HCT116 (cell line): ENCODE results near the gene RBM33. TPM values are rescaled to one million over a fixed set of nuclear protein-coding genes. Genes with fewer than 3 reads are reported as not detected.

Experiments
- ATAC-seq: fragments of 200-7000 bp; cut with Tn5 transposase; 2 replicates; pipeline ENCODE4 v1.9.1; 2020; ENCODE audit warnings: mild to moderate bottlenecking, moderate library complexity
- BruUV-seq: library from RNA; stranded (reverse); fragments of 400-500 nt; replicated peaks from 2 replicates; lab custom pipeline; 2021; lab: Mats Ljungman, UMichigan
- CTCF ChIA-PET: fragments of 300-600 bp; sonication (Branson Sonifier 250); formaldehyde crosslinking; loops from one replicate; lab custom pipeline; 2021; ENCODE audit warnings: antibody characterized with exemption; lab: Charles Lee
- POLR2A ChIA-PET: fragments of 300-600, 350-600 bp; sonication (Branson Sonifier 250); formaldehyde crosslinking; loops from one replicate; lab custom pipeline; 2021; ENCODE audit warnings: antibody characterized with exemption; lab: Charles Lee
- RAD21 ChIA-PET, 2 experiments: fragments of 300-600 bp; sonication (Branson Sonifier 250); formaldehyde crosslinking; loops; one replicate each; lab custom pipeline; 2023; ENCODE audit warnings: low total read pairs in 2 of 2; ENCODE audit not compliant: uncharacterized antibody in 2 of 2, unreplicated experiment in 2 of 2, low non-redundant PET in 1 of 2; lab: Charles Lee
- DNase-seq: peaks from one replicate; pipeline ENCODE4 v3.0.0-alpha.2; 2010; ENCODE audit warnings: low read depth, low spot score
- H2AFZ ChIP-seq: fragments of 200-600 bp; shearing (Covaris generic), sonication (generic); 2 replicates; pipeline ENCODE4 v1.6.1; 2017; ENCODE audit warnings: low read depth, mixed run types, mixed read lengths, antibody characterized with exemption, low read length; ENCODE audit not compliant: poor library complexity, severe bottlenecking
- H3K27ac ChIP-seq: 2 replicates; pipeline ENCODE4 v1.5.1; 2012; ENCODE audit warnings: low read depth, low read length
- H3K27me3 ChIP-seq: fragments of 200-600 bp; sonication (generic); 2 replicates; pipeline ENCODE4 v1.6.1; 2016; ENCODE audit warnings: mixed run types, low read length, mixed read lengths; ENCODE audit not compliant: insufficient read depth
- H3K36me3 ChIP-seq, 2 experiments: fragments of 200-500 bp in 1 of 2; fragments of 200-600 bp in 1 of 2; sonication (Bioruptor generic) in 1 of 2; sonication (generic) in 1 of 2; 2 replicates each; pipeline versions ENCODE4 v1.5.1 to v1.6.1; 2014 to 2016; ENCODE audit warnings: low read length in 2 of 2, inconsistent platforms in 1 of 2, mixed read lengths in 1 of 2, mixed run types in 1 of 2; ENCODE audit not compliant: insufficient read depth in 2 of 2, control insufficient read depth in 1 of 2
- H3K4me1 ChIP-seq, 2 experiments: fragments of 200-600 bp in 1 of 2; sonication (generic) in 1 of 2; 2 replicates each; pipeline versions ENCODE4 v1.5.1 to v1.6.1; 2012 to 2017; ENCODE audit warnings: low read length in 2 of 2, inconsistent platforms in 1 of 2, mild to moderate bottlenecking in 1 of 2, mixed read lengths in 1 of 2, mixed run types in 1 of 2, moderate library complexity in 1 of 2; ENCODE audit not compliant: insufficient read depth in 2 of 2, control insufficient read depth in 1 of 2
- H3K4me2 ChIP-seq: fragments of 200-600 bp; sonication (generic); 2 replicates; pipeline ENCODE4 v1.6.1; 2017; ENCODE audit warnings: mixed run types, low read length, mixed read lengths
- H3K4me3 ChIP-seq, 2 experiments: fragments of 200-600 bp in 1 of 2; sonication (generic) in 1 of 2; replicated peaks in 1 of 2; 2 replicates each; pipeline ENCODE4 v1.5.1; 2011 to 2016; ENCODE audit warnings: low read length in 2 of 2, control low read depth in 1 of 2, low read depth in 1 of 2, mild to moderate bottlenecking in 1 of 2, mixed read lengths in 1 of 2, mixed run types in 1 of 2
- H3K79me2 ChIP-seq: fragments of 200-600 bp; sonication (generic); 2 replicates; pipeline ENCODE4 v1.6.1; 2017; ENCODE audit warnings: mild to moderate bottlenecking, mixed run types, low read length, moderate library complexity, mixed read lengths; ENCODE audit not compliant: insufficient read depth
- H3K9ac ChIP-seq: fragments of 200-600 bp; sonication (generic); 2 replicates; pipeline ENCODE4 v1.6.1; 2016; ENCODE audit warnings: low read length, mixed read lengths
- H3K9me2 ChIP-seq: fragments of 200-600 bp; sonication (generic), shearing (Covaris generic); 2 replicates; pipeline ENCODE4 v1.6.1; 2017; ENCODE audit warnings: mixed run types, mild to moderate bottlenecking, moderate library complexity; ENCODE audit not compliant: insufficient read depth
- H3K9me3 ChIP-seq, 2 experiments: fragments of 200-500 bp in 1 of 2; fragments of 200-600 bp in 1 of 2; sonication (Bioruptor generic) in 1 of 2; sonication (generic) in 1 of 2; 2 replicates each; pipeline ENCODE4 v1.6.1; 2014 to 2017; ENCODE audit warnings: low read length in 2 of 2, mixed read lengths in 2 of 2, inconsistent platforms in 1 of 2, low read depth in 1 of 2, mild to moderate bottlenecking in 1 of 2, mixed run types in 1 of 2, moderate library complexity in 1 of 2; ENCODE audit not compliant: control insufficient read depth in 1 of 2, insufficient read depth in 1 of 2
- H4K20me1 ChIP-seq: fragments of 200-600 bp; sonication (generic), shearing (Covaris generic); 2 replicates; pipeline ENCODE4 v1.6.1; 2017; ENCODE audit warnings: mixed run types, mild to moderate bottlenecking, moderate library complexity; ENCODE audit not compliant: insufficient read depth
- ATF3 ChIP-seq: IDR thresholded peaks from 2 replicates; pipeline ENCODE4 v1.6.1; 2012
- CBX3 ChIP-seq: IDR thresholded peaks from 2 replicates; pipeline ENCODE4 v1.6.1; 2012; ENCODE audit warnings: low read depth
- CEBPB ChIP-seq: IDR thresholded peaks from 2 replicates; pipeline ENCODE4 v1.6.1; 2012; ENCODE audit warnings: low read depth
- EGR1 ChIP-seq: IDR thresholded peaks from 2 replicates; pipeline ENCODE4 v1.6.1; 2012; ENCODE audit warnings: low read depth
- ELF1 ChIP-seq: IDR thresholded peaks from 2 replicates; pipeline ENCODE4 v1.6.1; 2012; ENCODE audit warnings: low read depth, borderline replicate concordance
- EZH2phosphoT487 ChIP-seq: fragments of 200-600 bp; IDR thresholded peaks from 2 replicates; pipeline ENCODE4 v1.6.1; 2018; ENCODE audit warnings: antibody characterized with exemption, borderline replicate concordance
- FOSL1 ChIP-seq: IDR thresholded peaks from 2 replicates; pipeline ENCODE4 v1.6.1; 2012; ENCODE audit warnings: low read depth
- JUND ChIP-seq: IDR thresholded peaks from 2 replicates; pipeline ENCODE4 v1.6.1; 2012
- POLR2A ChIP-seq: IDR thresholded peaks from 2 replicates; pipeline ENCODE4 v1.7.0; 2011; ENCODE audit warnings: borderline replicate concordance; ENCODE audit not compliant: insufficient read depth, insufficient read length; ENCODE audit errors: extremely low read depth
- POLR2AphosphoS5 ChIP-seq: IDR thresholded peaks from 2 replicates; pipeline ENCODE4 v1.6.1; 2011; ENCODE audit warnings: mild to moderate bottlenecking, low read depth, low read length, moderate library complexity
- RAD21 ChIP-seq: IDR thresholded peaks from 2 replicates; pipeline ENCODE4 v1.6.1; 2012; ENCODE audit warnings: low read depth, mild to moderate bottlenecking
- SIN3A ChIP-seq: IDR thresholded peaks from 2 replicates; pipeline ENCODE4 v1.6.1; 2012; ENCODE audit warnings: low read depth
- SP1 ChIP-seq: IDR thresholded peaks from 2 replicates; pipeline ENCODE4 v1.6.1; 2012; ENCODE audit warnings: low read depth
- SRF ChIP-seq: IDR thresholded peaks from 2 replicates; pipeline ENCODE4 v1.6.1; 2012; ENCODE audit warnings: low read depth
- TCF7L2 ChIP-seq: IDR thresholded peaks from 2 replicates; pipeline ENCODE4 v1.7.0; 2011; ENCODE audit warnings: borderline replicate concordance, inconsistent platforms; ENCODE audit not compliant: insufficient read depth, insufficient read length; ENCODE audit errors: extremely low read depth
- YY1 ChIP-seq: IDR thresholded peaks from 2 replicates; pipeline ENCODE4 v1.6.1; 2011; ENCODE audit warnings: low read length, low read depth, moderate library complexity, mild to moderate bottlenecking; ENCODE audit not compliant: insufficient replicate concordance; ENCODE audit errors: extremely low read depth
- ZFX ChIP-seq: fragments of 450-650 bp; IDR thresholded peaks from 2 replicates; pipeline ENCODE4 v1.6.1; 2017
- intact Hi-C: fragments of 100-400 bp; cut with micrococcal nuclease; formaldehyde crosslinking; loops from 2 replicates; pipeline ENCODE4 v1.10.0; 2022
- total RNA-seq: library from RNA; stranded (reverse); gene quantifications from one replicate; pipeline ENCODE4 v1.2.1, GENCODE V29; 2021; ENCODE audit not compliant: unreplicated experiment
- TF ChIP-seq, protein P1 (sequence below): IDR thresholded peaks from 2 replicates; pipeline ENCODE4 v1.6.1; 2011; ENCODE audit warnings: mild to moderate bottlenecking, low read length, moderate library complexity; ENCODE audit not compliant: insufficient replicate concordance; ENCODE audit errors: extremely low read depth

Gene RBM33
- total RNA-seq, 1 experiment from 2014 or later, result 64.3 TPM

DNA sequence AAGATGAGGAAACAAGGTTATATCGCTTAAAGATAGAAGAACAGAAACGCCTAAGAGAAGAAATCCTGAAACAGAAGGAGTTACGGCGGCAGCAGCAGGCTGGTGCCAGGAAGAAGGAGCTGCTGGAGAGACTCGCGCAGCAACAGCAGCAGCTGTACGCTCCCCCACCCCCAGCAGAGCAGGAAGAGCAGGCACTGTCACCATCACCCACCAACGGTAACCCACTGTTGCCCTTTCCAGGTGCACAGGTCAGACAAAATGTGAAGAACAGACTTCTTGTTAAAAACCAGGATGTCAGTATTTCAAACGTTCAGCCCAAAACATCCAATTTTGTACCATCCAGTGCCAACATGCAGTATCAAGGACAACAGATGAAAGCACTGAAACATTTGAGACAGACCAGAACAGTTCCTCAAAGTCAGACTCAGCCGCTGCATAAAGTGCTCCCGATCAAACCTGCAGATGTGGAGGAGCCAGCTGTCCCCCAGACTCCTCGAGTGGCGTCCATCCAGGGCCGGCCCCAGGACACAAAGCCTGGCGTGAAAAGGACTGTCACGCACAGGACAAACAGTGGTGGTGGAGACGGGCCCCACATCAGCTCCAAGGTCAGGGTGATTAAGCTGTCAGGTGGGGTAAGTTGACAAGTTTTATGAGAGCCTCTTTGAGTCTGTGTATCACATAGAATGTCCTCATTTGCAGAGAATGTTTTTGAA is 100.7 kb downstream of the RBM33 start:
- Histone ChIP-seq H3K36me3 (peaks cover 17 to 29% of the 10 kb centered on the region in 2 experiments; a peak in 3 of 4 replicates), H3K4me1 (no peaks in the 10 kb centered on the region), H3K9me2 (no peaks in the 10 kb centered on the region), H3K9me3 (no peaks in the 10 kb centered on the region), H3K9ac (no peak overlapping the region), H3K4me3 (no peak overlapping the region), H3K79me2 (peaks cover 33% of the 10 kb centered on the region), H3K27ac (no peak overlapping the region), H4K20me1 (0 out of 2 replicates have a peak, but pooled peaks cover 3% of the 10 kb centered on the region), H2AFZ (no peak overlapping the region), H3K4me2 (no peak overlapping the region), H3K27me3 (no peaks in the 10 kb centered on the region)
- POLR2A ChIA-PET, result no interaction called here
- DNase-seq, result no peak
- intact Hi-C loops, result no loop called here
- RAD21 ChIA-PET, result no interaction called here
- TF ChIP-seq ELF1 (no peak), CBX3 (no peak), FOSL1 (no peak), JUND (no peak), CEBPB (no peak), TCF7L2 (no peak), SP1 (no peak), YY1 (no peak), POLR2AphosphoS5 (no peak), EGR1 (no peak), SRF (no peak), POLR2A (no peak)
- CTCF ChIA-PET, result no interaction called here
- ATAC-seq, result no peak
- no TSS peak for BruUV-seq

DNA sequence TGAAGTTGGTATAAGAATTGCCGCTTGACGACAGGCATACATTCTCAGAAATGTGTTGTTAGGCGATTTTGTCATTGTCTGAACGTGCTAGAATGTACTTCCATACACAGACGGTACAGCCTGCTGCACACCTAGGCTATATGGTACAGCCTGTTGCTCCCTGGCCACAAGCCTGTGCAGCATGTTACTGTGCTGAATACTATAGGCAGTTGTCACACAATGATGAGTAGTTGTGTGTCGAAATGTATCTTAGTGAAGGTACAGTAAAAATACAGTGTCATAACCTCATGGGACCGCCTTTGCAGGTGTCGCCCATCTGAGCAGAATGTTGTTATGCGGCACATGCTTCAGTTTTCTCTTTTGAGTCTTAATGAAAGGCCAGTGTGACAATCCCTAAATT is 101.3 kb downstream of the RBM33 start:
- Histone ChIP-seq H2AFZ (no peak overlapping the region), H3K27me3 (no peaks in the 10 kb centered on the region), H3K4me1 (no peaks in the 10 kb centered on the region), H3K9me2 (no peaks in the 10 kb centered on the region), H3K9me3 (no peaks in the 10 kb centered on the region), H3K4me3 (no peak overlapping the region), H3K4me2 (no peak overlapping the region), H4K20me1 (0 out of 2 replicates have a peak, but pooled peaks cover 3% of the 10 kb centered on the region), H3K79me2 (peaks cover 39% of the 10 kb centered on the region), H3K36me3 (peaks cover 15 to 25% of the 10 kb centered on the region in 2 experiments; a peak in 3 of 4 replicates), H3K27ac (no peak overlapping the region), H3K9ac (no peak overlapping the region)
- POLR2A ChIA-PET, result no interaction called here
- no TSS peak for BruUV-seq
- CTCF ChIA-PET, result no interaction called here
- intact Hi-C loops, result no loop called here
- TF ChIP-seq EZH2phosphoT487, result no peak
- TF ChIP-seq ATF3, result no peak
- no peak for TF ChIP-seq ZFX
- no peak for TF ChIP-seq CBX3
- no peak for TF ChIP-seq RAD21
- no peak for TF ChIP-seq SIN3A
- TF ChIP-seq, protein P1, sequence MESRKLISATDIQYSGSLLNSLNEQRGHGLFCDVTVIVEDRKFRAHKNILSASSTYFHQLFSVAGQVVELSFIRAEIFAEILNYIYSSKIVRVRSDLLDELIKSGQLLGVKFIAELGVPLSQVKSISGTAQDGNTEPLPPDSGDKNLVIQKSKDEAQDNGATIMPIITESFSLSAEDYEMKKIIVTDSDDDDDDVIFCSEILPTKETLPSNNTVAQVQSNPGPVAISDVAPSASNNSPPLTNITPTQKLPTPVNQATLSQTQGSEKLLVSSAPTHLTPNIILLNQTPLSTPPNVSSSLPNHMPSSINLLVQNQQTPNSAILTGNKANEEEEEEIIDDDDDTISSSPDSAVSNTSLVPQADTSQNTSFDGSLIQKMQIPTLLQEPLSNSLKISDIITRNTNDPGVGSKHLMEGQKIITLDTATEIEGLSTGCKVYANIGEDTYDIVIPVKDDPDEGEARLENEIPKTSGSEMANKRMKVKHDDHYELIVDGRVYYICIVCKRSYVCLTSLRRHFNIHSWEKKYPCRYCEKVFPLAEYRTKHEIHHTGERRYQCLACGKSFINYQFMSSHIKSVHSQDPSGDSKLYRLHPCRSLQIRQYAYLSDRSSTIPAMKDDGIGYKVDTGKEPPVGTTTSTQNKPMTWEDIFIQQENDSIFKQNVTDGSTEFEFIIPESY, result no peak
- TF ChIP-seq CEBPB, result no peak
- RAD21 ChIA-PET, result no interaction called here
- no peak for ATAC-seq
- no peak for DNase-seq
